Measurements from ENCODE around the gene PDGFRA.

PDGFRA gene

DNA sequence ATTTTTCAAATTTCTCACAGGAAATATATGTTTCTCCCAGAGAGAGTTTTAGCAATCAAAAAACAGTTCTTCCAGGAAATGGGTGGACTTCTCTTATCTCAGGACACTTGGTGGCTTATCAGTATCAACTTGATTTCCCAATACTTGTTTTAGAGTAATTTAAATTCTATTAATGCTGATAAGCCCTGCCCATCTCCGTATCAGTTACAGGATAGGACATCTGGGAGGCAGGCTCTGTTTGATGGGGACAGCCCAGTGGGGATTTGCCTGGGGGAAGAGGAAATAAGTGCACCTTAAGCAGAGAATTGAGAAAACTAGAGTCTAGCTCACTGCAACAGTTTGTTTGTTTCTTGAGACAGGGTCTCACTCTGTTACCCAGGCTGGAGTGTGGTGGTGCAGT lies 43.2 kb upstream of the PDGFRA start (continued):
- TF ChIP-seq, protein P1, sequence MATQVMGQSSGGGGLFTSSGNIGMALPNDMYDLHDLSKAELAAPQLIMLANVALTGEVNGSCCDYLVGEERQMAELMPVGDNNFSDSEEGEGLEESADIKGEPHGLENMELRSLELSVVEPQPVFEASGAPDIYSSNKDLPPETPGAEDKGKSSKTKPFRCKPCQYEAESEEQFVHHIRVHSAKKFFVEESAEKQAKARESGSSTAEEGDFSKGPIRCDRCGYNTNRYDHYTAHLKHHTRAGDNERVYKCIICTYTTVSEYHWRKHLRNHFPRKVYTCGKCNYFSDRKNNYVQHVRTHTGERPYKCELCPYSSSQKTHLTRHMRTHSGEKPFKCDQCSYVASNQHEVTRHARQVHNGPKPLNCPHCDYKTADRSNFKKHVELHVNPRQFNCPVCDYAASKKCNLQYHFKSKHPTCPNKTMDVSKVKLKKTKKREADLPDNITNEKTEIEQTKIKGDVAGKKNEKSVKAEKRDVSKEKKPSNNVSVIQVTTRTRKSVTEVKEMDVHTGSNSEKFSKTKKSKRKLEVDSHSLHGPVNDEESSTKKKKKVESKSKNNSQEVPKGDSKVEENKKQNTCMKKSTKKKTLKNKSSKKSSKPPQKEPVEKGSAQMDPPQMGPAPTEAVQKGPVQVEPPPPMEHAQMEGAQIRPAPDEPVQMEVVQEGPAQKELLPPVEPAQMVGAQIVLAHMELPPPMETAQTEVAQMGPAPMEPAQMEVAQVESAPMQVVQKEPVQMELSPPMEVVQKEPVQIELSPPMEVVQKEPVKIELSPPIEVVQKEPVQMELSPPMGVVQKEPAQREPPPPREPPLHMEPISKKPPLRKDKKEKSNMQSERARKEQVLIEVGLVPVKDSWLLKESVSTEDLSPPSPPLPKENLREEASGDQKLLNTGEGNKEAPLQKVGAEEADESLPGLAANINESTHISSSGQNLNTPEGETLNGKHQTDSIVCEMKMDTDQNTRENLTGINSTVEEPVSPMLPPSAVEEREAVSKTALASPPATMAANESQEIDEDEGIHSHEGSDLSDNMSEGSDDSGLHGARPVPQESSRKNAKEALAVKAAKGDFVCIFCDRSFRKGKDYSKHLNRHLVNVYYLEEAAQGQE (tag by site-specific recombination; IDR thresholded peaks at IDR 0.05) = no peak
- no peak for TF ChIP-seq ZFP69B (tag by site-specific recombination; IDR thresholded peaks at IDR 0.05)
- TF ChIP-seq YY2 (tag by site-specific recombination; IDR thresholded peaks at IDR 0.05) = no peak
- TF ChIP-seq GFI1B (tag by site-specific recombination; IDR thresholded peaks at IDR 0.05) = no peak
- TF ChIP-seq, protein P2, sequence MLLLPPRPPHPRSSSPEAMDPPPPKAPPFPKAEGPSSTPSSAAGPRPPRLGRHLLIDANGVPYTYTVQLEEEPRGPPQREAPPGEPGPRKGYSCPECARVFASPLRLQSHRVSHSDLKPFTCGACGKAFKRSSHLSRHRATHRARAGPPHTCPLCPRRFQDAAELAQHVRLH (tag by site-specific recombination; IDR thresholded peaks at IDR 0.05) = no peak
- no peak for TF ChIP-seq ZNF830 (tag by site-specific recombination; IDR thresholded peaks at IDR 0.05; ENCODE audit: low read depth)
- TF ChIP-seq, protein P3, sequence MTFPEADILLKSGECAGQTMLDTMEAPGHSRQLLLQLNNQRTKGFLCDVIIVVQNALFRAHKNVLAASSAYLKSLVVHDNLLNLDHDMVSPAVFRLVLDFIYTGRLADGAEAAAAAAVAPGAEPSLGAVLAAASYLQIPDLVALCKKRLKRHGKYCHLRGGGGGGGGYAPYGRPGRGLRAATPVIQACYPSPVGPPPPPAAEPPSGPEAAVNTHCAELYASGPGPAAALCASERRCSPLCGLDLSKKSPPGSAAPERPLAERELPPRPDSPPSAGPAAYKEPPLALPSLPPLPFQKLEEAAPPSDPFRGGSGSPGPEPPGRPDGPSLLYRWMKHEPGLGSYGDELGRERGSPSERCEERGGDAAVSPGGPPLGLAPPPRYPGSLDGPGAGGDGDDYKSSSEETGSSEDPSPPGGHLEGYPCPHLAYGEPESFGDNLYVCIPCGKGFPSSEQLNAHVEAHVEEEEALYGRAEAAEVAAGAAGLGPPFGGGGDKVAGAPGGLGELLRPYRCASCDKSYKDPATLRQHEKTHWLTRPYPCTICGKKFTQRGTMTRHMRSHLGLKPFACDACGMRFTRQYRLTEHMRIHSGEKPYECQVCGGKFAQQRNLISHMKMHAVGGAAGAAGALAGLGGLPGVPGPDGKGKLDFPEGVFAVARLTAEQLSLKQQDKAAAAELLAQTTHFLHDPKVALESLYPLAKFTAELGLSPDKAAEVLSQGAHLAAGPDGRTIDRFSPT (tag by site-specific recombination; IDR thresholded peaks at IDR 0.05) = no peak
- no peak for TF ChIP-seq ZNF529 (tag by site-specific recombination; IDR thresholded peaks at IDR 0.05; ENCODE audit: insufficient replicate concordance)
- no peak for TF ChIP-seq ZNF221 (tag by site-specific recombination; IDR thresholded peaks at IDR 0.05; ENCODE audit: borderline replicate concordance)

DNA sequence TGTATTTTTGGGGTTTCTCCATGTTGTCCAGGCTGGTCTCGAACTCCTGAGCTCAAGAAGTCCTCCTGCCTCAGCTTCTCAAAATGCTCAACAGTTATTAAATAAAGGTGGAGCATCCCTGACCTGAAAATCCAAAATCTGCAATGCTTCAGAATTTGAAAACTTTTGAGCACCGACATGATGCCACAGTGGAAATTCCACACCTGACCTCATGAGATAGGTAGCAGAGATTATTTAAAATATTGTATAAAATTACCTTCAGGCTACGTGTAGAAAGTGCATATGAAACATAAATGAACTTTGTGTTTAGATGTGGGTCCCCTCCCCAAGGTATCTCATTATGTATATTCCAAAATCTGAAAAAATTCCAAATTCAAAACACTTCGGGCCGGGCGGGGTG lies 42.7 kb upstream of the PDGFRA start:
- CTCF ChIA-PET = no interaction called here
- H3K9me3 ChIP-seq (ENCODE audit: control insufficient read depth, insufficient read depth, low read depth, low read length) = no peaks in the 10 kb centered on the region
- no peaks in the 10 kb centered on the region for H3K4me1 ChIP-seq (ENCODE audit: control insufficient read depth, insufficient read depth, low read length)
- no peak overlapping the region for H3K27ac ChIP-seq (ENCODE audit: extremely low read depth, low read depth, low read length)
- H3K36me3 ChIP-seq (ENCODE audit: control insufficient read depth in 2 of 2, insufficient read depth in 1 of 2, low read length in 2 of 2) = no peaks in the 10 kb centered on the region
- POLR2A ChIA-PET = no interaction called here
- no peak overlapping the region for H3K4me3 ChIP-seq (ENCODE audit: low read depth, low read length)
- TF ChIP-seq, protein P4, sequence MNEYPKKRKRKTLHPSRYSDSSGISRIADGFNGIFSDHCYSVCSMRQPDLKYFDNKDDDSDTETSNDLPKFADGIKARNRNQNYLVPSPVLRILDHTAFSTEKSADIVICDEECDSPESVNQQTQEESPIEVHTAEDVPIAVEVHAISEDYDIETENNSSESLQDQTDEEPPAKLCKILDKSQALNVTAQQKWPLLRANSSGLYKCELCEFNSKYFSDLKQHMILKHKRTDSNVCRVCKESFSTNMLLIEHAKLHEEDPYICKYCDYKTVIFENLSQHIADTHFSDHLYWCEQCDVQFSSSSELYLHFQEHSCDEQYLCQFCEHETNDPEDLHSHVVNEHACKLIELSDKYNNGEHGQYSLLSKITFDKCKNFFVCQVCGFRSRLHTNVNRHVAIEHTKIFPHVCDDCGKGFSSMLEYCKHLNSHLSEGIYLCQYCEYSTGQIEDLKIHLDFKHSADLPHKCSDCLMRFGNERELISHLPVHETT (tag by site-specific recombination; IDR thresholded peaks at IDR 0.05) = no peak
- no peak for TF ChIP-seq ZNF501 (tag by site-specific recombination; IDR thresholded peaks at IDR 0.05)
- TF ChIP-seq KLF1 (tag by site-specific recombination; IDR thresholded peaks at IDR 0.05) = no peak
- no peak for TF ChIP-seq MZF1 (tag by site-specific recombination; IDR thresholded peaks at IDR 0.05; ENCODE audit: borderline replicate concordance)
- TF ChIP-seq ZNF266 (tag by site-specific recombination; IDR thresholded peaks at IDR 0.05; ENCODE audit: low read depth) = no peak
- TF ChIP-seq SCRT2 (tag by site-specific recombination; IDR thresholded peaks at IDR 0.05) = no peak
- TF ChIP-seq ZNF214 (tag by site-specific recombination; IDR thresholded peaks at IDR 0.05; ENCODE audit: borderline replicate concordance) = no peak
- TF ChIP-seq ZNF664 (tag by site-specific recombination; IDR thresholded peaks at IDR 0.05) = no peak
- no peak for TF ChIP-seq ZNF175 (tag by site-specific recombination; IDR thresholded peaks at IDR 0.05)
- TF ChIP-seq HOXC10 (CRISPR knock-in tag; IDR thresholded peaks at IDR 0.05) = no peak
- TF ChIP-seq, protein P5, sequence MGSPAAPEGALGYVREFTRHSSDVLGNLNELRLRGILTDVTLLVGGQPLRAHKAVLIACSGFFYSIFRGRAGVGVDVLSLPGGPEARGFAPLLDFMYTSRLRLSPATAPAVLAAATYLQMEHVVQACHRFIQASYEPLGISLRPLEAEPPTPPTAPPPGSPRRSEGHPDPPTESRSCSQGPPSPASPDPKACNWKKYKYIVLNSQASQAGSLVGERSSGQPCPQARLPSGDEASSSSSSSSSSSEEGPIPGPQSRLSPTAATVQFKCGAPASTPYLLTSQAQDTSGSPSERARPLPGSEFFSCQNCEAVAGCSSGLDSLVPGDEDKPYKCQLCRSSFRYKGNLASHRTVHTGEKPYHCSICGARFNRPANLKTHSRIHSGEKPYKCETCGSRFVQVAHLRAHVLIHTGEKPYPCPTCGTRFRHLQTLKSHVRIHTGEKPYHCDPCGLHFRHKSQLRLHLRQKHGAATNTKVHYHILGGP (tag by site-specific recombination; IDR thresholded peaks at IDR 0.05) = no peak
- no peak for TF ChIP-seq ZNF248 (tag by site-specific recombination; IDR thresholded peaks at IDR 0.05)
- no peak for TF ChIP-seq ZNF335 (tag by site-specific recombination; conservative IDR thresholded peaks at IDR 0.05)
- TF ChIP-seq ZNF473 (tag by site-specific recombination; IDR thresholded peaks at IDR 0.05) = no peak
- TF ChIP-seq ZNF521 (tag by site-specific recombination; IDR thresholded peaks at IDR 0.05) = no peak
- TF ChIP-seq ZNF23 (tag by site-specific recombination; IDR thresholded peaks at IDR 0.05; ENCODE audit: borderline replicate concordance) = no peak
- no peak for TF ChIP-seq ZNF433 (tag by site-specific recombination; IDR thresholded peaks at IDR 0.05; ENCODE audit: low read depth)
- TF ChIP-seq, protein P6, sequence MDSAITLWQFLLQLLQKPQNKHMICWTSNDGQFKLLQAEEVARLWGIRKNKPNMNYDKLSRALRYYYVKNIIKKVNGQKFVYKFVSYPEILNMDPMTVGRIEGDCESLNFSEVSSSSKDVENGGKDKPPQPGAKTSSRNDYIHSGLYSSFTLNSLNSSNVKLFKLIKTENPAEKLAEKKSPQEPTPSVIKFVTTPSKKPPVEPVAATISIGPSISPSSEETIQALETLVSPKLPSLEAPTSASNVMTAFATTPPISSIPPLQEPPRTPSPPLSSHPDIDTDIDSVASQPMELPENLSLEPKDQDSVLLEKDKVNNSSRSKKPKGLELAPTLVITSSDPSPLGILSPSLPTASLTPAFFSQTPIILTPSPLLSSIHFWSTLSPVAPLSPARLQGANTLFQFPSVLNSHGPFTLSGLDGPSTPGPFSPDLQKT (IDR thresholded peaks at IDR 0.05; ENCODE audit: borderline replicate concordance, low read depth, low read length) = no peak
- no peak for TF ChIP-seq GLI4 (tag by site-specific recombination; IDR thresholded peaks at IDR 0.05)

Data from HEK293 (cell line).